Activated T-cell treated with anti-CD3 and anti-CD28 coated beads, Interleukin-2, amount 50 U/mL, for 4 hours (primary cell): ENCODE results near the gene DNAL4. TPM values are rescaled to one million over a fixed set of nuclear protein-coding genes. Genes with fewer than 3 reads are reported as not detected.
A peak's percentile ranks its signal among the peaks of the same experiment; 100 is the strongest.

Experiments
- ATAC-seq, 2 donors: fragments of 200-7000 bp; cut with Tn5 transposase; one replicate each; pipeline ENCODE4 v1.10.0; 2021
- DNase-seq: peaks from one replicate; pipeline ENCODE4 v3.0.0-alpha.2; 2020
- H3K27me3 Mint-ChIP-seq: one replicate; pipeline ENCODE4 v1.8.0; 2021; ENCODE audit warnings: low read depth, mixed read lengths
- H3K36me3 Mint-ChIP-seq: one replicate; pipeline ENCODE4 v1.8.0; 2022; ENCODE audit warnings: mixed read lengths; ENCODE audit not compliant: insufficient read depth
- H3K4me1 Mint-ChIP-seq: one replicate; pipeline ENCODE4 v1.8.0; 2021; ENCODE audit warnings: low read depth, mixed read lengths
- H3K4me3 Mint-ChIP-seq: one replicate; pipeline ENCODE4 v1.8.0; 2021; ENCODE audit warnings: mild to moderate bottlenecking, moderate library complexity, mixed read lengths
- H3K9me3 Mint-ChIP-seq: one replicate; pipeline ENCODE4 v1.8.0; 2021; ENCODE audit warnings: mixed read lengths
- total RNA-seq, 3 donors: library from RNA; stranded (reverse); gene quantifications; one replicate each; pipeline ENCODE4 v1.2.1, GENCODE V29; 2021

DNAL4 gene
- total RNA-seq, result 1 to 10 TPM; 4.5 to 6.1 (median 5.1) TPM

- peaks cover 13% of the 10 kb centered on the region for H3K27me3 Mint-ChIP-seq
- peak; percentile 97 to 99 for ATAC-seq
Observed at GRCh38 chr22:38793721-38794466, at the start of gene DNAL4. TSS of gene DNAL4 (minus strand) at chr22:38794143. CDS start at chr22:38782731, 11,412 bp downstream.

GRCh38 chr22:38843201-38843656 lies 49.3 kb upstream of the DNAL4 start:
- Mint-ChIP-seq H3K27me3 (peaks cover 31% of the 10 kb centered on the region), H3K9me3 (no peaks in the 10 kb centered on the region), H3K36me3 (no peaks in the 10 kb centered on the region), H3K4me3 (no peak overlapping the region), H3K4me1 (peaks cover 18% of the 10 kb centered on the region)
- ATAC-seq (peak; percentile 84 to 86), DNase-seq (peak; percentile 41)

More at GRCh38 chr22:38793721-38794466, at the start of gene DNAL4:
- Mint-ChIP-seq H3K4me3 (peak within 1 kb of the TSS; percentile 89), H3K4me1 (peaks cover 24% of the 10 kb centered on the region), H3K36me3 (peaks cover 2% of the 10 kb centered on the region), H3K9me3 (peaks cover 2% of the 10 kb centered on the region)
- peak; percentile 88 for DNase-seq

GRCh38 chr22:38842512-38843200 lies 48.7 kb upstream of the DNAL4 start:
- Mint-ChIP-seq H3K4me1 (peaks cover 18% of the 10 kb centered on the region), H3K27me3 (peaks cover 31% of the 10 kb centered on the region), H3K36me3 (no peaks in the 10 kb centered on the region), H3K4me3 (peak overlapping the region; percentile 75), H3K9me3 (no peaks in the 10 kb centered on the region)
- DNase-seq (no peak), ATAC-seq (no peak)

- Mint-ChIP-seq H3K4me1 (peaks cover 18% of the 10 kb centered on the region), H3K27me3 (peaks cover 31% of the 10 kb centered on the region), H3K4me3 (no peak overlapping the region), H3K9me3 (no peaks in the 10 kb centered on the region), H3K36me3 (no peaks in the 10 kb centered on the region)
- ATAC-seq, result no peak
- DNase-seq, result no peak
Observed at GRCh38 chr22:38841635-38842034, 47.7 kb upstream of the DNAL4 start.

GRCh38 chr22:38841211-38841610 lies 47.3 kb upstream of the DNAL4 start:
- Mint-ChIP-seq H3K4me3 (no peak overlapping the region), H3K27me3 (peaks cover 31% of the 10 kb centered on the region), H3K4me1 (peaks cover 18% of the 10 kb centered on the region), H3K9me3 (no peaks in the 10 kb centered on the region), H3K36me3 (no peaks in the 10 kb centered on the region)
- ATAC-seq (no peak), DNase-seq (no peak)

GRCh38 chr22:38840129-38840528 lies 46.2 kb upstream of the DNAL4 start:
- ATAC-seq (no peak), DNase-seq (no peak)
- Mint-ChIP-seq H3K4me1 (peaks cover 18% of the 10 kb centered on the region), H3K27me3 (peaks cover 27% of the 10 kb centered on the region), H3K9me3 (no peaks in the 10 kb centered on the region), H3K4me3 (no peak overlapping the region), H3K36me3 (no peaks in the 10 kb centered on the region)

- Mint-ChIP-seq H3K9me3 (no peaks in the 10 kb centered on the region), H3K27me3 (peaks cover 27% of the 10 kb centered on the region), H3K4me1 (peaks cover 18% of the 10 kb centered on the region), H3K4me3 (no peak overlapping the region), H3K36me3 (no peaks in the 10 kb centered on the region)
- DNase-seq (no peak), ATAC-seq (no peak)
Observed at GRCh38 chr22:38839686-38840085, 45.7 kb upstream of the DNAL4 start.

- H3K9me3 Mint-ChIP-seq, result no peaks in the 10 kb centered on the region
- H3K4me3 Mint-ChIP-seq, result no peak overlapping the region
- peaks cover 12% of the 10 kb centered on the region for H3K4me1 Mint-ChIP-seq
- peaks cover 21% of the 10 kb centered on the region for H3K27me3 Mint-ChIP-seq
- H3K36me3 Mint-ChIP-seq, result no peaks in the 10 kb centered on the region
- DNase-seq, result no peak
- ATAC-seq, result no peak
Observed at GRCh38 chr22:38837414-38837928, 43.5 kb upstream of the DNAL4 start.

GRCh38 chr22:38835888-38836301 lies 42.0 kb upstream of the DNAL4 start:
- DNase-seq (no peak), ATAC-seq (no peak)
- H3K4me1 Mint-ChIP-seq, result peaks cover 8% of the 10 kb centered on the region
- no peak overlapping the region for H3K4me3 Mint-ChIP-seq
- peaks cover 13% of the 10 kb centered on the region for H3K27me3 Mint-ChIP-seq
- no peaks in the 10 kb centered on the region for H3K9me3 Mint-ChIP-seq
- no peaks in the 10 kb centered on the region for H3K36me3 Mint-ChIP-seq

- no peak for DNase-seq
- no peak overlapping the region for H3K4me3 Mint-ChIP-seq
- no peak for ATAC-seq
- peaks cover 3% of the 10 kb centered on the region for H3K4me1 Mint-ChIP-seq
- peaks cover 5% of the 10 kb centered on the region for H3K27me3 Mint-ChIP-seq
- no peaks in the 10 kb centered on the region for H3K36me3 Mint-ChIP-seq
- no peaks in the 10 kb centered on the region for H3K9me3 Mint-ChIP-seq
Observed at GRCh38 chr22:38834991-38835390, 41.0 kb upstream of the DNAL4 start.

- no peaks in the 10 kb centered on the region for H3K9me3 Mint-ChIP-seq
- H3K4me1 Mint-ChIP-seq, result no peaks in the 10 kb centered on the region
- H3K36me3 Mint-ChIP-seq, result no peaks in the 10 kb centered on the region
- no peaks in the 10 kb centered on the region for H3K27me3 Mint-ChIP-seq
- ATAC-seq (no peak), DNase-seq (no peak)
- H3K4me3 Mint-ChIP-seq, result no peak overlapping the region
Observed at GRCh38 chr22:38834215-38834953, 40.4 kb upstream of the DNAL4 start.

GRCh38 chr22:38833061-38833460 lies 39.1 kb upstream of the DNAL4 start:
- Mint-ChIP-seq H3K36me3 (no peaks in the 10 kb centered on the region), H3K27me3 (no peaks in the 10 kb centered on the region), H3K4me1 (no peaks in the 10 kb centered on the region), H3K9me3 (no peaks in the 10 kb centered on the region), H3K4me3 (no peak overlapping the region)
- DNase-seq (no peak), ATAC-seq (no peak)

- Mint-ChIP-seq H3K4me1 (no peaks in the 10 kb centered on the region), H3K4me3 (no peak overlapping the region), H3K27me3 (no peaks in the 10 kb centered on the region), H3K36me3 (no peaks in the 10 kb centered on the region), H3K9me3 (no peaks in the 10 kb centered on the region)
- DNase-seq (no peak), ATAC-seq (no peak)
Observed at GRCh38 chr22:38832005-38832978, 38.3 kb upstream of the DNAL4 start.
